NT2/D1 (cell line): Measurements from ENCODE around the gene USB1.

Experiments
- DNase-seq: peaks from one replicate; pipeline ENCODE4 v3.0.0-alpha.2; 2011; ENCODE audit warnings: low read depth, low spot score
- H3K27me3 ChIP-seq: 2 replicates; pipeline ENCODE4 v1.6.0; 2011; ENCODE audit warnings: mild to moderate bottlenecking; ENCODE audit not compliant: insufficient read length, insufficient read depth
- H3K36me3 ChIP-seq: 2 replicates; pipeline ENCODE4 v1.6.1; 2011; ENCODE audit warnings: mild to moderate bottlenecking, low read length, mixed read lengths; ENCODE audit not compliant: insufficient read depth, insufficient read length
- H3K4me1 ChIP-seq: 2 replicates; pipeline ENCODE4 v1.5.1; 2011; ENCODE audit not compliant: insufficient read depth, insufficient read length
- H3K4me3 ChIP-seq: 2 replicates; pipeline ENCODE4 v1.5.1; 2011; ENCODE audit warnings: low read depth; ENCODE audit not compliant: insufficient read length
- H3K9ac ChIP-seq: 2 replicates; pipeline ENCODE4 v1.6.0; 2011; ENCODE audit warnings: low read depth; ENCODE audit not compliant: insufficient read length
- H3K9me3 ChIP-seq: 2 replicates; pipeline ENCODE4 v1.5.1; 2011; ENCODE audit warnings: mild to moderate bottlenecking, low read length; ENCODE audit not compliant: insufficient read depth
- SUZ12 ChIP-seq: IDR thresholded peaks from 2 replicates; pipeline ENCODE4 v1.6.1; 2011; ENCODE audit not compliant: insufficient read length, insufficient read depth; ENCODE audit errors: extremely low read depth
- YY1 ChIP-seq: IDR thresholded peaks from 2 replicates; pipeline ENCODE4 v1.6.1; 2011; ENCODE audit not compliant: insufficient read length, insufficient read depth
- ZNF274 ChIP-seq: IDR thresholded peaks from 2 replicates; pipeline ENCODE4 v1.6.1; 2011; ENCODE audit warnings: mild to moderate bottlenecking, low read depth, low read length

The USB1 gene

GRCh38 chr16:58011652-58012051, 10.4 kb downstream of the USB1 start:
- peaks cover 62% of the 10 kb centered on the region for H3K36me3 ChIP-seq

DNA sequence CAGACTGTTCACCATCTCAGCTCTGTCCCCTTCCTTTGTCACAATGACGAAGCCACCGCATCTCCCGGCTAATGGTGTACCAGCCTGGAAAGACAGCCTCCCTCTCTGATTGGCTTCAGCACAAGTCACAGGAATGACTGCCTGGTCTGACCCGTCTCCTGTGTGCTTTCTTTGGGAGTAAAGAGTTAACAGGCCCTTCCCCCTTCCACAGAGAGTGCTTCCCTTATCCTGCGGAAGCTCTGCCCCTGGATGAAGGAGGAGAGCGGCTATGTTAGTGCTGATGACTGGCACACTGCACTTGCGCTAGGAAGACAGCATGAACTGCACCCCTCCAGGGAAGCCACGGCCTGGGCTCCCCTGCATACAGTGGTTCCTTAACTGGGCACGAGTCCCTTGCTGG, 11.3 kb downstream of the USB1 start:
- Histone ChIP-seq H3K4me1 (peaks cover 16% of the 10 kb centered on the region), H3K9me3 (no peaks in the 10 kb centered on the region), H3K36me3 (peaks cover 66% of the 10 kb centered on the region), H3K4me3 (no peak overlapping the region), H3K27me3 (no peaks in the 10 kb centered on the region), H3K9ac (no peak overlapping the region)
- DNase-seq = no peak
- TF ChIP-seq SUZ12 = no peak
- no peak for TF ChIP-seq YY1
- no peak for TF ChIP-seq ZNF274

More at GRCh38 chr16:58011652-58012051, 10.4 kb downstream of the USB1 start:
- Histone ChIP-seq H3K9me3 (no peaks in the 10 kb centered on the region), H3K4me3 (no peak overlapping the region), H3K4me1 (peaks cover 16% of the 10 kb centered on the region), H3K27me3 (no peaks in the 10 kb centered on the region), H3K9ac (no peak overlapping the region)
- TF ChIP-seq ZNF274 = no peak
- no peak for TF ChIP-seq YY1
- TF ChIP-seq SUZ12 = no peak
- no peak for DNase-seq

- Histone ChIP-seq H3K36me3 (peaks cover 72% of the 10 kb centered on the region), H3K9ac (no peak overlapping the region), H3K27me3 (no peaks in the 10 kb centered on the region), H3K4me1 (peaks cover 16% of the 10 kb centered on the region), H3K9me3 (no peaks in the 10 kb centered on the region), H3K4me3 (no peak overlapping the region)
- no peak for DNase-seq
- no peak for TF ChIP-seq SUZ12
- TF ChIP-seq YY1 = no peak
- no peak for TF ChIP-seq ZNF274
Observed at GRCh38 chr16:58013201-58013956, 12.2 kb downstream of the USB1 start.

GRCh38 chr16:58016840-58017446, 15.7 kb downstream of the USB1 start:
- peaks cover 79% of the 10 kb centered on the region for H3K36me3 ChIP-seq
- TF ChIP-seq SUZ12 (no peak), YY1 (no peak), ZNF274 (no peak)
- H3K9ac ChIP-seq = no peak overlapping the region
- no peak for DNase-seq
- no peaks in the 10 kb centered on the region for H3K9me3 ChIP-seq
- H3K4me3 ChIP-seq = no peak overlapping the region
- H3K4me1 ChIP-seq = peaks cover 10% of the 10 kb centered on the region
- H3K27me3 ChIP-seq = no peaks in the 10 kb centered on the region

- no peaks in the 10 kb centered on the region for H3K9me3 ChIP-seq
- no peak for TF ChIP-seq SUZ12
- no peak for TF ChIP-seq YY1
- TF ChIP-seq ZNF274 = no peak
- peaks cover 1% of the 10 kb centered on the region for H3K27me3 ChIP-seq
- peaks cover 65% of the 10 kb centered on the region for H3K36me3 ChIP-seq
- H3K4me3 ChIP-seq = no peak overlapping the region
- no peak overlapping the region for H3K9ac ChIP-seq
- peaks cover 6% of the 10 kb centered on the region for H3K4me1 ChIP-seq
- no peak for DNase-seq
Observed at GRCh38 chr16:58018803-58019202, 17.6 kb downstream of the USB1 start.

DNA sequence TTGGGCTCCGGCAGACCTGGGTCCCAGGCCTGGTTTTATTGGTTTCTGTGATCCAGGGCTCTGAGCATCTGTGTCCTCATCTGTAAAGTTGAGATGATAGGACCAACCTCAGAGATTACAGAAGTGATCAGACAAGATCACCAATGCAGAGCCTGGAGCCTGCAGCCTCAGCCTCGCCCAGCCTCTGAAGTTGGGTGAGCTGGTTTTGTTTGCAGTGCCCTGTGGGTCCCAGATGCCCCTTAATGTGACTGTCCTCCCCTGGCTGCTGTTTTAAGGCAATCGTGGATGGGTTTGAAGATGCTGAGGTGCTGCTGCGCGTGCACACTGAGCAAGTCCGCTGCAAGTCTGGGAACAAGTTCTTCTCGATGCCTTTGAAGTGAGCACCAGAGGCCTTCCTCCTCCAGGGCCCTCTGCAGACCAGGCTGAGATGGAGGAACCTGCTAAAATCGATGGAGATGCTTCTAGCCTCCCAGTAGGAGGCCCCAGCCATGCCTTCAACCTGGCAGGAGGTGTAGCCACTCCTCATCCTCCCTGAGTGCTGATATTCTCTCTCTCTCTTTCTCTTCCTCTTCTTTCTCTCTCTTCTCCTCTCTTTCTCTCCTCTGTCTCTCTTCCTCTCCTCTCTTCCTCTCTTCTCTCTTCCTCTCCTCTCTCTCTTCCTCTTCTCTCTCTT, 18.8 kb downstream of the USB1 start:
- peaks cover 6% of the 10 kb centered on the region for H3K4me1 ChIP-seq
- DNase-seq = no peak
- peaks cover 57% of the 10 kb centered on the region for H3K36me3 ChIP-seq
- H3K4me3 ChIP-seq = no peak overlapping the region
- H3K9me3 ChIP-seq = no peaks in the 10 kb centered on the region
- peaks cover 13% of the 10 kb centered on the region for H3K27me3 ChIP-seq
- TF ChIP-seq YY1 (no peak), SUZ12 (no peak), ZNF274 (no peak)
- no peak overlapping the region for H3K9ac ChIP-seq
